ENCODE results near the gene GET3. TPM values are rescaled to one million over a fixed set of nuclear protein-coding genes. Genes with fewer than 3 reads are reported as not detected.
"Not testable (repeated sequence)": the region's sequence is repeated elsewhere in the genome, so short reads cannot be mapped to it uniquely, and the experiment has no call there.

Gene GET3
- total and polyA plus RNA-seq, 7 experiments from 2014 or later, result 22.6 to 60.3 (median 32.0) TPM

- H3K27me3 ChIP-seq (ENCODE audit: control insufficient read depth in 2 of 2, insufficient read depth in 2 of 2, low read length in 2 of 2), result no peaks in the 10 kb centered on the region
- intact Hi-C loops (cut with micrococcal nuclease), result no loop called here
- H3K4me3 ChIP-seq (ENCODE audit: low read length), result no peak overlapping the region
- no peaks in the 10 kb centered on the region for H3K4me1 ChIP-seq (ENCODE audit: control insufficient read depth in 2 of 2, insufficient read depth in 2 of 2, low read length in 2 of 2)
- DNase-seq (no peak), ATAC-seq (no peak)
- Mint-ChIP-seq H3K27ac (no peak overlapping the region), H3K27me3 (no peaks in the 10 kb centered on the region), H3K9me3 (no peaks in the 10 kb centered on the region), H3K4me3 (no peak overlapping the region), H3K4me1 (peaks cover 0 to 3% (median 0%) of the 10 kb centered on the region in 7 donors), H3K36me3 (peaks cover 0 to 39% (median under 1%) of the 10 kb centered on the region in 5 donors)
- H3K9me3 ChIP-seq (ENCODE audit: control insufficient read depth in 2 of 3, low read length in 3 of 3), result no peaks in the 10 kb centered on the region
- H3K27ac ChIP-seq (ENCODE audit: low read depth, low read length), result no peak overlapping the region
- CTCF ChIA-PET, result interaction anchor here (0.6 kb wide), 1 partner anchor 30 kb away, joined by 3 read pairs; no protein-coding TSS in a partner anchor
- POLR2A ChIA-PET, result no interaction called here
- H3K36me3 ChIP-seq (ENCODE audit: control insufficient read depth in 2 of 3, insufficient read depth in 3 of 3, low read length in 3 of 3), result peaks cover 0 to 77% (median 9%) of the 10 kb centered on the region in 3 experiments
These were observed 26.1 kb upstream of the GET3 start for GRCh38 chr19:12711187-12711586.

- not testable (repeated sequence) for H3K4me3 ChIP-seq (ENCODE audit: low read length)
- H3K36me3 Mint-ChIP-seq, result peaks cover 0 to 39% (median 4%) of the 10 kb centered on the region in 5 donors
These were observed 25.2 kb upstream of the GET3 start for GRCh38 chr19:12712077-12712476.

GRCh38 chr19:12713304-12713703 is 24.0 kb upstream of the GET3 start:
- H3K27ac Mint-ChIP-seq; H3K27ac ChIP-seq (ENCODE audit: low read depth, low read length); H3K9me3 ChIP-seq (ENCODE audit: control insufficient read depth in 2 of 3, low read length in 3 of 3); H3K27me3 Mint-ChIP-seq; POLR2A ChIA-PET; DNase-seq; H3K4me3 ChIP-seq (ENCODE audit: low read length); H3K27me3 ChIP-seq (ENCODE audit: control insufficient read depth in 2 of 2, insufficient read depth in 2 of 2, low read length in 2 of 2); H3K9me3 Mint-ChIP-seq; H3K4me1 ChIP-seq (ENCODE audit: control insufficient read depth in 2 of 2, insufficient read depth in 2 of 2, low read length in 2 of 2); H3K4me3 Mint-ChIP-seq; intact Hi-C loops (cut with micrococcal nuclease); ATAC-seq; H3K4me1 Mint-ChIP-seq: not testable (repeated sequence)
- CTCF ChIA-PET, result interaction anchor here (1.6 kb wide), 1 partner anchor 44 kb away, joined by 6 read pairs; no protein-coding TSS in a partner anchor
- peaks cover 0 to 39% (median 4%) of the 10 kb centered on the region in 5 donors for H3K36me3 Mint-ChIP-seq
- peaks cover 0 to 68% (median 9%) of the 10 kb centered on the region in 3 experiments for H3K36me3 ChIP-seq (ENCODE audit: control insufficient read depth in 2 of 3, insufficient read depth in 3 of 3, low read length in 3 of 3)

More at GRCh38 chr19:12712077-12712476, 25.2 kb upstream of the GET3 start:
- H3K9me3 Mint-ChIP-seq; H3K4me3 Mint-ChIP-seq; H3K4me1 Mint-ChIP-seq; POLR2A ChIA-PET; H3K27me3 ChIP-seq (ENCODE audit: control insufficient read depth in 2 of 2, insufficient read depth in 2 of 2, low read length in 2 of 2); H3K27ac Mint-ChIP-seq; intact Hi-C loops (cut with micrococcal nuclease); H3K9me3 ChIP-seq (ENCODE audit: control insufficient read depth in 2 of 3, low read length in 3 of 3); H3K27ac ChIP-seq (ENCODE audit: low read depth, low read length); H3K27me3 Mint-ChIP-seq; ATAC-seq; H3K4me1 ChIP-seq (ENCODE audit: control insufficient read depth in 2 of 2, insufficient read depth in 2 of 2, low read length in 2 of 2): not testable (repeated sequence)
- peaks cover 0 to 73% (median 9%) of the 10 kb centered on the region in 3 experiments for H3K36me3 ChIP-seq (ENCODE audit: control insufficient read depth in 2 of 3, insufficient read depth in 3 of 3, low read length in 3 of 3)
- CTCF ChIA-PET, result interaction anchor here (0.6 to 0.7 kb wide), 2 partner anchors 10 to 17 kb away, joined by 3 to 5 read pairs; no protein-coding TSS in a partner anchor
- peak in 1 of 9 donors; percentile 41 for DNase-seq

- Mint-ChIP-seq H3K27ac (no peak overlapping the region), H3K4me1 (peaks cover 4 to 19% (median 7%) of the 10 kb centered on the region in 7 donors), H3K27me3 (no peaks in the 10 kb centered on the region), H3K9me3 (no peaks in the 10 kb centered on the region), H3K4me3 (no peak overlapping the region), H3K36me3 (peaks cover 0 to 46% (median 4%) of the 10 kb centered on the region in 5 donors)
- no peak overlapping the region for H3K27ac ChIP-seq (ENCODE audit: low read depth, low read length)
- intact Hi-C loops (cut with micrococcal nuclease), result no loop called here
- DNase-seq, result no peak
- H3K27me3 ChIP-seq (ENCODE audit: control insufficient read depth in 2 of 2, insufficient read depth in 2 of 2, low read length in 2 of 2), result no peaks in the 10 kb centered on the region
- ATAC-seq, result no peak
- H3K4me3 ChIP-seq (ENCODE audit: low read length), result no peak overlapping the region
- POLR2A ChIA-PET, result interaction anchor here (1.5 to 1.6 kb wide), 2 partner anchors 17 to 77 kb away, joined by 4 to 6 read pairs; no protein-coding TSS in a partner anchor
- H3K36me3 ChIP-seq (ENCODE audit: control insufficient read depth in 2 of 3, insufficient read depth in 3 of 3, low read length in 3 of 3), result peaks cover 0 to 61% (median 12%) of the 10 kb centered on the region in 3 experiments
- CTCF ChIA-PET, result interaction anchor here (1.0 to 1.6 kb wide), 2 partner anchors 43 kb away, joined by 3 to 6 read pairs; no protein-coding TSS in a partner anchor
- no peaks in the 10 kb centered on the region for H3K9me3 ChIP-seq (ENCODE audit: control insufficient read depth in 2 of 3, low read length in 3 of 3)
- no peaks in the 10 kb centered on the region for H3K4me1 ChIP-seq (ENCODE audit: control insufficient read depth in 2 of 2, insufficient read depth in 2 of 2, low read length in 2 of 2)
These were observed 22.2 kb upstream of the GET3 start for GRCh38 chr19:12715102-12715501.

- H3K36me3 Mint-ChIP-seq, result peaks cover 0 to 39% (median 4%) of the 10 kb centered on the region in 5 donors
- peaks cover 0 to 53% (median 7%) of the 10 kb centered on the region in 3 experiments for H3K36me3 ChIP-seq (ENCODE audit: control insufficient read depth in 2 of 3, insufficient read depth in 3 of 3, low read length in 3 of 3)
These were observed 21.4 kb upstream of the GET3 start for GRCh38 chr19:12715929-12716328.

GRCh38 chr19:12720296-12720695 is 17.0 kb upstream of the GET3 start:
- Histone ChIP-seq H3K4me1 (ENCODE audit: control insufficient read depth in 2 of 2, insufficient read depth in 2 of 2, low read length in 2 of 2) (peaks cover 11 to 16% of the 10 kb centered on the region in 2 donors), H3K27me3 (ENCODE audit: control insufficient read depth in 2 of 2, insufficient read depth in 2 of 2, low read length in 2 of 2) (no peaks in the 10 kb centered on the region), H3K9me3 (ENCODE audit: control insufficient read depth in 2 of 3, low read length in 3 of 3) (no peaks in the 10 kb centered on the region), H3K27ac (ENCODE audit: low read depth, low read length) (peak overlapping the region; percentile 85), H3K36me3 (ENCODE audit: control insufficient read depth in 2 of 3, insufficient read depth in 3 of 3, low read length in 3 of 3) (peaks cover 0 to 23% (median 3%) of the 10 kb centered on the region in 3 experiments), H3K4me3 (ENCODE audit: low read length) (peak overlapping the region; percentile 50)
- DNase-seq (no peak), ATAC-seq (no peak)
- peak overlapping the region; percentile 82 to 96 (median 87) for H3K4me3 Mint-ChIP-seq
- H3K27me3 Mint-ChIP-seq, result peaks cover 0 to 2% (median 0%) of the 10 kb centered on the region in 5 donors
- peak overlapping the region; percentile 76 to 95 (median 87) for H3K27ac Mint-ChIP-seq
- peaks cover 0 to 18% (median 4%) of the 10 kb centered on the region in 5 donors for H3K36me3 Mint-ChIP-seq
- intact Hi-C loops (cut with micrococcal nuclease), result loop anchor here (5.0 kb wide), 5 partner anchors 38 to 217 kb away; partner anchors contain the start of genes CALR (in 2 of the 2), DHPS (in 1 of the 2), MAN2B1 (in 1 of the 2) and WDR83 (in 1 of the 2)
- CTCF ChIA-PET, result interaction anchor here (0.6 to 1.2 kb wide), 5 partner anchors 25 to 344 kb away, joined by 3 to 7 read pairs (median 3); no protein-coding TSS in a partner anchor
- POLR2A ChIA-PET, result interaction anchor here (0.6 to 6.0 kb wide), 8 partner anchors 14 to 795 kb away, joined by 3 to 129 read pairs (median 5); partner anchors contain the start of genes FBXW9, GET3, JUNB and RNASEH2A
- peaks cover 0 to 1% (median 0%) of the 10 kb centered on the region in 11 donors for H3K9me3 Mint-ChIP-seq
- H3K4me1 Mint-ChIP-seq, result peaks cover 24 to 45% (median 39%) of the 10 kb centered on the region in 7 donors

More at GRCh38 chr19:12715929-12716328, 21.4 kb upstream of the GET3 start:
- intact Hi-C loops (cut with micrococcal nuclease), result no loop called here
- H3K4me1 ChIP-seq (ENCODE audit: control insufficient read depth in 2 of 2, insufficient read depth in 2 of 2, low read length in 2 of 2), result peaks cover 4 to 6% of the 10 kb centered on the region in 2 donors
- Mint-ChIP-seq H3K27me3 (no peaks in the 10 kb centered on the region), H3K9me3 (no peaks in the 10 kb centered on the region), H3K4me1 (peaks cover 7 to 24% (median 14%) of the 10 kb centered on the region in 7 donors), H3K27ac (peak overlapping the region in 1 of 9 donors; percentile 33), H3K4me3 (no peak overlapping the region)
- ATAC-seq, result no peak
- no peaks in the 10 kb centered on the region for H3K9me3 ChIP-seq (ENCODE audit: control insufficient read depth in 2 of 3, low read length in 3 of 3)
- H3K4me3 ChIP-seq (ENCODE audit: low read length), result no peak overlapping the region
- no peaks in the 10 kb centered on the region for H3K27me3 ChIP-seq (ENCODE audit: control insufficient read depth in 2 of 2, insufficient read depth in 2 of 2, low read length in 2 of 2)
- ChIA-PET POLR2A (interaction anchor here (1.5 to 1.6 kb wide), 2 partner anchors 17 to 76 kb away, joined by 4 to 6 read pairs; no protein-coding TSS in a partner anchor), CTCF (interaction anchor here (0.8 to 2.7 kb wide), 4 partner anchors 18 to 142 kb away, joined by 3 to 10 read pairs (median 4); partner anchors contain the start of gene TRIR)
- H3K27ac ChIP-seq (ENCODE audit: low read depth, low read length), result no peak overlapping the region
- no peak for DNase-seq
